DOHH2 (cell line): ENCODE measurements around the gene SNRNP25.
"Not testable (repeated sequence)": the region's sequence is repeated elsewhere in the genome, so short reads cannot be mapped to it uniquely, and the experiment has no call there.

Source experiments
- EZH2phosphoT487 ChIP-seq: fragments of 200-600 bp; sonication (generic); IDR thresholded peaks from 2 replicates; pipeline ENCODE4 v1.6.1; 2017; ENCODE audit warnings: borderline replicate concordance, mild to moderate bottlenecking, antibody characterized with exemption, low read length, moderate library complexity, mixed read lengths
- TF ChIP-seq, protein P1 (sequence below): fragments of 200-600 bp; sonication (generic); IDR thresholded peaks from one replicate; pipeline ENCODE4 v1.5.1; 2014; ENCODE audit warnings: antibody characterized with exemption, mild to moderate bottlenecking, low read depth, low read length; ENCODE audit not compliant: poor library complexity, severe bottlenecking

DNA sequence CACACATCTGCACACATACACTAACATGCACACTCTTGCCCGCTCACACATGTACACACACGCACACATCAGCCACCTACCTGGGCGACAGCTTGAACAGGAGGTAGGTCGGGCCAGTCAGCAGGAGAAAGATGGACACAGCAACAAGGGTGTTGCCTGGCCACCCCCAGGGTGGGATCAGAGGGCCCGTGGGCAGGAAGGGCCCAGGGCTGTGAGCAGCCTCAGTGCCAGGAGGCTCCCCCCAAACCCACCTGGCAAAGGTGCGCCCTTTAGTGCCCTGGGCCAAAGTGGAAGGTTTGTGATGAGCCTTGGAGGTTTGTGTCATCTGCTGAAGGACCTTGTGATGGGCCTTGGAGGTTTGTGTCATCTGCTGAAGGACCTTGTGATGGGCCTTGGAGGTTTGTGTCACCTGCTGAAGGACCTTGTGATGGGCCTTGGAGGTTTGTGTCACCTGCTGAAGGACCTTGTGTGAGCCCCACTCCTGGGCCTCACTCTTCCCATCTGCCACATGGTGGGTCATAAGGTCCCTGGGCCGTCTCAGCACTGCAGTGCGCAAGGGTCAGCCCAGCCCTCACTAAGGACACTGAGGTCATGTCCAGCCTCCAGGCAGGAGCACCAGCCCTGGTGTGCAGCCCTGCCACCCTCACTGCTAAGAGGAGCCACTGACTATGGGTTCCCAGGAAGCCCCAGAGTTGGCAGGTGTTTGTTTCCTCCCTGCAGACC is 20.3 kb upstream of the SNRNP25 start:
- TF ChIP-seq, protein P1, sequence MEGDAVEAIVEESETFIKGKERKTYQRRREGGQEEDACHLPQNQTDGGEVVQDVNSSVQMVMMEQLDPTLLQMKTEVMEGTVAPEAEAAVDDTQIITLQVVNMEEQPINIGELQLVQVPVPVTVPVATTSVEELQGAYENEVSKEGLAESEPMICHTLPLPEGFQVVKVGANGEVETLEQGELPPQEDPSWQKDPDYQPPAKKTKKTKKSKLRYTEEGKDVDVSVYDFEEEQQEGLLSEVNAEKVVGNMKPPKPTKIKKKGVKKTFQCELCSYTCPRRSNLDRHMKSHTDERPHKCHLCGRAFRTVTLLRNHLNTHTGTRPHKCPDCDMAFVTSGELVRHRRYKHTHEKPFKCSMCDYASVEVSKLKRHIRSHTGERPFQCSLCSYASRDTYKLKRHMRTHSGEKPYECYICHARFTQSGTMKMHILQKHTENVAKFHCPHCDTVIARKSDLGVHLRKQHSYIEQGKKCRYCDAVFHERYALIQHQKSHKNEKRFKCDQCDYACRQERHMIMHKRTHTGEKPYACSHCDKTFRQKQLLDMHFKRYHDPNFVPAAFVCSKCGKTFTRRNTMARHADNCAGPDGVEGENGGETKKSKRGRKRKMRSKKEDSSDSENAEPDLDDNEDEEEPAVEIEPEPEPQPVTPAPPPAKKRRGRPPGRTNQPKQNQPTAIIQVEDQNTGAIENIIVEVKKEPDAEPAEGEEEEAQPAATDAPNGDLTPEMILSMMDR: not testable (repeated sequence)
- not testable (repeated sequence) for TF ChIP-seq EZH2phosphoT487
